Adrenal gland (tissue), 5 donors: ENCODE data around the gene EXOC4.

ENCODE experiments used
- POLR2A ChIP-seq, 2 donors: fragments of 450-650 bp; IDR thresholded peaks; one replicate each; pipeline ENCODE4 v1.6.1; 2017; ENCODE audit warnings: antibody characterized with exemption in 2 of 2, mild to moderate bottlenecking in 2 of 2, moderate library complexity in 1 of 2
- TF ChIP-seq, protein P1 (sequence below), 6 experiments: fragments of 450-650 bp in 4 of 6; fragments of 200-600 bp in 2 of 6; sonication (generic) in 1 of 6; IDR thresholded peaks; 1 replicate in 5 of 6; 2 replicates in 1 of 6; pipeline versions ENCODE4 v1.5.1 to v1.8.0; 2016 to 2021; ENCODE audit warnings: antibody characterized with exemption in 6 of 6, mild to moderate bottlenecking in 2 of 6, moderate library complexity in 1 of 6
- donor health status: DM: no; HTN: no; CAD: no.

- TF ChIP-seq, protein P1, sequence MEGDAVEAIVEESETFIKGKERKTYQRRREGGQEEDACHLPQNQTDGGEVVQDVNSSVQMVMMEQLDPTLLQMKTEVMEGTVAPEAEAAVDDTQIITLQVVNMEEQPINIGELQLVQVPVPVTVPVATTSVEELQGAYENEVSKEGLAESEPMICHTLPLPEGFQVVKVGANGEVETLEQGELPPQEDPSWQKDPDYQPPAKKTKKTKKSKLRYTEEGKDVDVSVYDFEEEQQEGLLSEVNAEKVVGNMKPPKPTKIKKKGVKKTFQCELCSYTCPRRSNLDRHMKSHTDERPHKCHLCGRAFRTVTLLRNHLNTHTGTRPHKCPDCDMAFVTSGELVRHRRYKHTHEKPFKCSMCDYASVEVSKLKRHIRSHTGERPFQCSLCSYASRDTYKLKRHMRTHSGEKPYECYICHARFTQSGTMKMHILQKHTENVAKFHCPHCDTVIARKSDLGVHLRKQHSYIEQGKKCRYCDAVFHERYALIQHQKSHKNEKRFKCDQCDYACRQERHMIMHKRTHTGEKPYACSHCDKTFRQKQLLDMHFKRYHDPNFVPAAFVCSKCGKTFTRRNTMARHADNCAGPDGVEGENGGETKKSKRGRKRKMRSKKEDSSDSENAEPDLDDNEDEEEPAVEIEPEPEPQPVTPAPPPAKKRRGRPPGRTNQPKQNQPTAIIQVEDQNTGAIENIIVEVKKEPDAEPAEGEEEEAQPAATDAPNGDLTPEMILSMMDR (IDR thresholded peaks at IDR 0.05) = no peak
- no peak for TF ChIP-seq POLR2A (IDR thresholded peaks at IDR 0.05)
These were observed 708.8 kb downstream of the EXOC4 start for GRCh38 chr7:133961724-133962123.
